ENCODE measurements around the gene SNED1.

Gene SNED1

DNA sequence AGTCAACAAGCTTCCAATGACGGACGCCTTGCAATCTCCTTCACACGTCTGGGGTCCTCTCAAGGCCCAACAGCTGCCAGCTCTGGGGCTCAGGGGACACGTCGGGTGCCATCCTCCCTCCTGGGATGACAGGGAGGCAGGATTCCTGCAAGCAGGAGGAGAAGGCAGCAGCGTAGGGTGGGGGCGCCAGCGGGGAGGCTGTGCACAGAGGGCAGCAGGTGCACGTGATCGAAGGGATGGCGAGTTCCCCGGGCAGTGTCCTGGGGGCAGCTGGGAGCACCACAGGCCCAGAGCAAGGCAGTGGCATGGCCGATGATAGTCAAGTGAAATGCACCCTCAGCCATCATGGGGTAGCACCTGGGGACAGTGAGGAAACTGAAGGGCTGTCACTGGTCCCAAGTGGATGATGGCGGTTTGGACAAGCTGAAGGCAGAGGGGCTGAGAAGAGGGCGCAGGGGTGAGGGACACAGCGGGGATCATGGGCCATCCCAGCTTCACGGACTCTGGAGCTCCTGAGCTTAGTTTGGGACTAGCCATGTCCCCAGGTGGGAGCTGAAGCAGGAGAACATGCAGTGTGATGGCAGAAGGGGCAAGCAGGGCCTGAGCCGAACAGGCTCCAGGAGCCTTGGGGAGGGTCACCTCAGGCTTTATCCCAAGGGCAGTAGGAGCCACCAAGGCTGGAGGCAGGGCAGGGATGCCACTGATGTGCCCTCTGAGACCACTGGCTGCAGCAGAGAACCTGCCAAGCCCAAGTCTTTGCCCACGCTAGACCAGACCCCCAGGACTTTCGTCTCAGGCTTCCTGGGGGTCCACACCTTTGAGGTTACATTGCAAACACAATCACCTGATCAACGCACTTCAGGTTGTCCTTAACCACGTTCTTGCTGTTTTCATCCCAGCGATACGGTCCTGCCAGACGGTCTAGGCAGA is 16.3 kb upstream of the SNED1 start:
- ChIA-PET POLR2A (no interaction called here), CTCF (interaction anchor here (0.5 to 1.5 kb wide), 2 partner anchors 18 to 78 kb away, joined by 3 to 4 read pairs; no protein-coding TSS in a partner anchor)
- Histone ChIP-seq H3K4me3 (ENCODE audit: low read depth, low read length) (no peak overlapping the region), H3K9me3 (ENCODE audit: control insufficient read depth, insufficient read depth, low read depth, low read length) (no peaks in the 10 kb centered on the region), H3K27ac (ENCODE audit: extremely low read depth, low read depth, low read length) (no peak overlapping the region), H3K4me1 (ENCODE audit: control insufficient read depth, insufficient read depth, low read length) (peaks cover 8% of the 10 kb centered on the region), H3K36me3 (ENCODE audit: control insufficient read depth in 2 of 2, insufficient read depth in 1 of 2, low read length in 2 of 2) (no peaks in the 10 kb centered on the region)
- no peak for TF ChIP-seq SP3 (tag by site-specific recombination; IDR thresholded peaks at IDR 0.05)
- no peak for TF ChIP-seq ZNF571 (tag by site-specific recombination; IDR thresholded peaks at IDR 0.05)
- TF ChIP-seq, protein P1, sequence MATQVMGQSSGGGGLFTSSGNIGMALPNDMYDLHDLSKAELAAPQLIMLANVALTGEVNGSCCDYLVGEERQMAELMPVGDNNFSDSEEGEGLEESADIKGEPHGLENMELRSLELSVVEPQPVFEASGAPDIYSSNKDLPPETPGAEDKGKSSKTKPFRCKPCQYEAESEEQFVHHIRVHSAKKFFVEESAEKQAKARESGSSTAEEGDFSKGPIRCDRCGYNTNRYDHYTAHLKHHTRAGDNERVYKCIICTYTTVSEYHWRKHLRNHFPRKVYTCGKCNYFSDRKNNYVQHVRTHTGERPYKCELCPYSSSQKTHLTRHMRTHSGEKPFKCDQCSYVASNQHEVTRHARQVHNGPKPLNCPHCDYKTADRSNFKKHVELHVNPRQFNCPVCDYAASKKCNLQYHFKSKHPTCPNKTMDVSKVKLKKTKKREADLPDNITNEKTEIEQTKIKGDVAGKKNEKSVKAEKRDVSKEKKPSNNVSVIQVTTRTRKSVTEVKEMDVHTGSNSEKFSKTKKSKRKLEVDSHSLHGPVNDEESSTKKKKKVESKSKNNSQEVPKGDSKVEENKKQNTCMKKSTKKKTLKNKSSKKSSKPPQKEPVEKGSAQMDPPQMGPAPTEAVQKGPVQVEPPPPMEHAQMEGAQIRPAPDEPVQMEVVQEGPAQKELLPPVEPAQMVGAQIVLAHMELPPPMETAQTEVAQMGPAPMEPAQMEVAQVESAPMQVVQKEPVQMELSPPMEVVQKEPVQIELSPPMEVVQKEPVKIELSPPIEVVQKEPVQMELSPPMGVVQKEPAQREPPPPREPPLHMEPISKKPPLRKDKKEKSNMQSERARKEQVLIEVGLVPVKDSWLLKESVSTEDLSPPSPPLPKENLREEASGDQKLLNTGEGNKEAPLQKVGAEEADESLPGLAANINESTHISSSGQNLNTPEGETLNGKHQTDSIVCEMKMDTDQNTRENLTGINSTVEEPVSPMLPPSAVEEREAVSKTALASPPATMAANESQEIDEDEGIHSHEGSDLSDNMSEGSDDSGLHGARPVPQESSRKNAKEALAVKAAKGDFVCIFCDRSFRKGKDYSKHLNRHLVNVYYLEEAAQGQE (tag by site-specific recombination; IDR thresholded peaks at IDR 0.05): no peak
- TF ChIP-seq RBAK (tag by site-specific recombination; IDR thresholded peaks at IDR 0.05): no peak
- no peak for TF ChIP-seq ZNF76 (tag by site-specific recombination; IDR thresholded peaks at IDR 0.05; ENCODE audit: borderline replicate concordance, low read depth)
- no peak for TF ChIP-seq KLF16 (tag by site-specific recombination; IDR thresholded peaks at IDR 0.05)
- TF ChIP-seq, protein P2, sequence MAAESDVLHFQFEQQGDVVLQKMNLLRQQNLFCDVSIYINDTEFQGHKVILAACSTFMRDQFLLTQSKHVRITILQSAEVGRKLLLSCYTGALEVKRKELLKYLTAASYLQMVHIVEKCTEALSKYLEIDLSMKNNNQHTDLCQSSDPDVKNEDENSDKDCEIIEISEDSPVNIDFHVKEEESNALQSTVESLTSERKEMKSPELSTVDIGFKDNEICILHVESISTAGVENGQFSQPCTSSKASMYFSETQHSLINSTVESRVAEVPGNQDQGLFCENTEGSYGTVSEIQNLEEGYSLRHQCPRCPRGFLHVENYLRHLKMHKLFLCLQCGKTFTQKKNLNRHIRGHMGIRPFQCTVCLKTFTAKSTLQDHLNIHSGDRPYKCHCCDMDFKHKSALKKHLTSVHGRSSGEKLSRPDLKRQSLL (tag by site-specific recombination; IDR thresholded peaks at IDR 0.05): no peak
- TF ChIP-seq, protein P3, sequence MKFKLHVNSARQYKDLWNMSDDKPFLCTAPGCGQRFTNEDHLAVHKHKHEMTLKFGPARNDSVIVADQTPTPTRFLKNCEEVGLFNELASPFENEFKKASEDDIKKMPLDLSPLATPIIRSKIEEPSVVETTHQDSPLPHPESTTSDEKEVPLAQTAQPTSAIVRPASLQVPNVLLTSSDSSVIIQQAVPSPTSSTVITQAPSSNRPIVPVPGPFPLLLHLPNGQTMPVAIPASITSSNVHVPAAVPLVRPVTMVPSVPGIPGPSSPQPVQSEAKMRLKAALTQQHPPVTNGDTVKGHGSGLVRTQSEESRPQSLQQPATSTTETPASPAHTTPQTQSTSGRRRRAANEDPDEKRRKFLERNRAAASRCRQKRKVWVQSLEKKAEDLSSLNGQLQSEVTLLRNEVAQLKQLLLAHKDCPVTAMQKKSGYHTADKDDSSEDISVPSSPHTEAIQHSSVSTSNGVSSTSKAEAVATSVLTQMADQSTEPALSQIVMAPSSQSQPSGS (tag by site-specific recombination; IDR thresholded peaks at IDR 0.05; ENCODE audit: low read depth): no peak
- TF ChIP-seq SCRT2 (tag by site-specific recombination; IDR thresholded peaks at IDR 0.05): no peak
- TF ChIP-seq ZNF629 (tag by site-specific recombination; IDR thresholded peaks at IDR 0.05): no peak
- TF ChIP-seq KLF8 (tag by site-specific recombination; IDR thresholded peaks at IDR 0.05): no peak
- no peak for TF ChIP-seq ZNF157 (tag by site-specific recombination; IDR thresholded peaks at IDR 0.05)
- no peak for TF ChIP-seq ZNF23 (tag by site-specific recombination; IDR thresholded peaks at IDR 0.05; ENCODE audit: borderline replicate concordance)
- no peak for TF ChIP-seq ZNF544 (tag by site-specific recombination; IDR thresholded peaks at IDR 0.05)
- TF ChIP-seq REPIN1 (tag by site-specific recombination; IDR thresholded peaks at IDR 0.05; ENCODE audit: low read depth): no peak
- no peak for TF ChIP-seq YY1 (tag by site-specific recombination; IDR thresholded peaks at IDR 0.05)

DNA sequence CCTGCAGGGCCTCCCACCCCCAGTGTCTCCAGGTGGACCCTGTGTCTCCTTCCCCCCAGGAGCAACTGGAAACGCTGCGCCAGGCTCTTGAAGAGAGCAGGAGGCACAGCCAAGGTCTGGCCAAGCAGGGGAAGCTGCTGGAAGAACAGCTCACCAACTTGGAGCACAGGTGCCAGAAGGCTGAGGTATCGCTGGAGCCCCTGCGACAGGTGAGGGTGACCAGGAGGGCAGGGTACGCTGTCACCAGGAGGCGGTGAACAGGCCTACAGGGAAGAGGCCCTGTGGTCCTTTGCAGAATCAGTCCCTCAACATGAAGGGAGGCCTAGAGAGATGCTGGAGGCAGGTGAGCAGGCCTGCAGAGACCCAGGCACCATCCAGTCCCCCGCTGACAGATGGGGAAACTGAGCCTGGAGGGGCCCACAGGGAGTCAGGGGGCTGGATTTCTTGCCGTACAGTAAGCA is 15.6 kb upstream of the SNED1 start:
- no peaks in the 10 kb centered on the region for H3K9me3 ChIP-seq (ENCODE audit: control insufficient read depth, insufficient read depth, low read depth, low read length)
- no peak overlapping the region for H3K27ac ChIP-seq (ENCODE audit: extremely low read depth, low read depth, low read length)
- POLR2A ChIA-PET: no interaction called here
- H3K4me1 ChIP-seq (ENCODE audit: control insufficient read depth, insufficient read depth, low read length): peaks cover 15% of the 10 kb centered on the region
- TF ChIP-seq ZNF391 (tag by site-specific recombination; IDR thresholded peaks at IDR 0.05; ENCODE audit: borderline replicate concordance, low read depth) (peak; percentile 99), ZNF416 (tag by site-specific recombination; IDR thresholded peaks at IDR 0.05) (no peak)
- no peaks in the 10 kb centered on the region for H3K36me3 ChIP-seq (ENCODE audit: control insufficient read depth in 2 of 2, insufficient read depth in 1 of 2, low read length in 2 of 2)
- CTCF ChIA-PET: interaction anchor here (0.8 to 1.9 kb wide), 13 partner anchors 11 to 336 kb away, joined by 3 to 10 read pairs (median 4); partner anchors contain the start of gene MTERF4
- no peak overlapping the region for H3K4me3 ChIP-seq (ENCODE audit: low read depth, low read length)
